Activated naive CD8-positive, alpha-beta T cell treated with anti-CD3 and anti-CD28 coated beads, Interleukin-2, amount 50 U/mL, for 16 hours (primary cell): Measurements from ENCODE around the gene ZNF778.

ENCODE experiments used
- DNase-seq: peaks from one replicate; pipeline ENCODE4 v3.0.0-alpha.2; 2020; ENCODE audit warnings: low read depth, low spot score

ZNF778 gene

GRCh38 chr16:89275837-89276720 lies 58.6 kb downstream of the ZNF778 start:
- DNase-seq = no peak

- DNase-seq = no peak
Observed at GRCh38 chr16:89277049-89277448, 59.5 kb downstream of the ZNF778 start.

DNA sequence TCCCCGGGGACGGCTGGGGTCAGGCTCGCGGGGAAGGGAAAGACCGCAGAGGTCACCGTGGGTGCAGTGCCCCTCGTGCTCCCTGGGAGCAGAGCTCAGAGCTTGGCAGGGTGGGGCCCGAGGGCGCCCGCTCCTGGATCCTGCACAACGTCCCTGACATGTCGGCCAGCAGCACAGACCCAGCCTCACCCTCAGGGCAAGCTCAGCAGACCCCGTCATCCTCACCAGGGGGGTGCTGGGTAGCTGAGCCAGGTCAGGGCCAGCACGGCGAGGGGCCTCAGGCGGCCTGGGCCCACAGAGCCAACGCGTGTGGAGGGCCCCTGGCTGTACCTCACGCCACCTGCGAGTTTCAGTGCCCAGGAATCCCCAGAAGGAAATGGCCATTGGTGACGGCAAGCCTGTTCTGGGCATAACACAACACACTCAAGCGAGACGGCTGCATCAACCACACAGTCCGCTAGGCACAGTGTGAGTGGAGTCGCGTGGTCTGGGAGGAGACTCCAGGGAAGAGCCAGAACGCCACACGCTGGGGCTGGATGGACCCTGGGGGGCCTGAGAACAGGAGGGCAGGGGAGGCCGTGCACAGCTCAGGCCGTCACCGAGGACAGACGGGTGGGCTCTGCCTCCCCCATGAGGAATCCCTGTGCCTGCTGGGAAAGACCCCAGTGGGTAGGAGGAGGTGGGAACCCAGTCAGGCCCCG lies 60.3 kb downstream of the ZNF778 start:
- DNase-seq = no peak

DNA sequence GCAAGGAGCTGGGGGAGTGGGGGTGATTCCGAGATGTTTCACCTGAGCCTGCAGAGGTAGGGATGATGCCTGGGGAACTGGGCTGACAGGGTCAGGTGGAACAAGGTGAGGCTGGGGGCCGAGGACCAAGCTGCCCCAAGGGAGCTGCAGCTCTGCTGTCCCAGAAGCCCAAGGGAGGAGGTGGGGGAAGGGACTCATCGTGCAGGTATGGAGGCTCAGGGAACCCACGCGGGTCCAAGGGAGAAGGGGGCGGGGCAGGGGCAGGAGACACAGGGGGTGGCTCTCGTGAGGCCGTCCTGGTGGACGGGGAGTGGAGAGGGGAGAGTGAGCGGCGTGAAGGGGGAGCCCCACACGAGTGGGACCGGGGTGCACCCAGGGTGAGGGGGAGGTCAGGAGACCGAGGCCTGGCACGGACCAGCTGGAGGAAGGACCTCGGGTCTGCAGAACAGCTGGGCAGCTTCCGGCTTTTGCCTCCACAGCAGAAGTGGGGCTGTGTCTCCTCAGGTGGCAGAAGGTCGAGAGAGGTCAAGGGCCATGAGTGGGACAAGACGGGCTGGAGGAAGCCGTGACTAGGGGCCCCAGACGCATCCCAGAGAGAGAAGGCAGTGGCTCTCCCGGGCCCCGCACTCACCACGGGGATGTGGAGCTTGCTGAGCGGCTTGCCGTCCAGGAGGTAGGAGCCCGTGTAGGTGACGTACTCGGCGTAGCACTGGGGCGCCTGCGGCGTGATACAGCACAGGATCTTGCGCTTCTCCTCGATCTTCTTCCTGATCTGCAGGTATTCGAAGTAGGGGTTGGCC lies 61.1 kb downstream of the ZNF778 start:
- no peak for DNase-seq

GRCh38 chr16:89279666-89280481 lies 62.4 kb downstream of the ZNF778 start:
- DNase-seq = no peak

GRCh38 chr16:89280546-89281188 lies 63.2 kb downstream of the ZNF778 start:
- DNase-seq = no peak

DNA sequence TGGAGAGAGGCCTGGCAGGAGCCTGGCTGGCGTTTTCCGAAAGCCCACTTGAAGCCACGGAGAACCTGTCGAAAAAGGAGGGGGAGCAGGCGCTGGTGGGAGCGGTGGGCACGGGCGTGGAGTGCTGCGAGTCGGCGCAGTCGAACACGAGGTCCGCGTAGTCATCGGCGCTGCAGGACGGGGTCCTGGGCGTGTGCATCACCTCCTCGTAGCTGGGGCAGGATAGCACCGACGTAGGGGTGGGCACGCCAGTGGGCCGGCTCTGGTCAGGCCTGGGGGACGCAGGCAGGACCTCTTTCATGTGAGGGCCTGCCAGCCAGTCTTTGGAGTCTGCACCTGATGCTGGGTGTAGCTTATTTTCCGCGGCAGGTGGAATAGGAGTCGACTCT lies 63.7 kb downstream of the ZNF778 start:
- no peak for DNase-seq

DNA sequence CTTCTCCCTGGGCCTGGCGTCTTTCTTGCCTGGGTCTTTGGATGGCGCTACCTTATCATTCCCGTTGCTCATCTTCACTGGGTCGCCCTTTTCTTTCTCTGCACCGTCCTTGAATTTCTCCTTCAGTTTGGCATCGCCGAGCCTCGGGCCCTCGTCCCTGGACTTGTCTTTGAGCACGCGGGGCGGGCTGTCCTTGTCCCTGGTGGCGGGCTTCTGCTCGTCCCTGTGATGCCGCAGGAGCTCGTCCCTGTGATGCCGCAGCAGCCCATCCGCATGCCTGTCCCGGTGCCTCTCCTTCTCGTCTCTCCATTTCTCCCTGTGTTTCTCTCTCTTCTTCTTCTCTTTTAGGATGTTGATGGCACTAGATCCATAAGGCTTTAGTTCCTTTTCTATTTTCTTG lies 64.3 kb downstream of the ZNF778 start:
- no peak for DNase-seq

GRCh38 chr16:89282523-89282922 lies 65.0 kb downstream of the ZNF778 start:
- no peak for DNase-seq

- no peak for DNase-seq
Observed at GRCh38 chr16:89283449-89283848, 65.9 kb downstream of the ZNF778 start.

DNA sequence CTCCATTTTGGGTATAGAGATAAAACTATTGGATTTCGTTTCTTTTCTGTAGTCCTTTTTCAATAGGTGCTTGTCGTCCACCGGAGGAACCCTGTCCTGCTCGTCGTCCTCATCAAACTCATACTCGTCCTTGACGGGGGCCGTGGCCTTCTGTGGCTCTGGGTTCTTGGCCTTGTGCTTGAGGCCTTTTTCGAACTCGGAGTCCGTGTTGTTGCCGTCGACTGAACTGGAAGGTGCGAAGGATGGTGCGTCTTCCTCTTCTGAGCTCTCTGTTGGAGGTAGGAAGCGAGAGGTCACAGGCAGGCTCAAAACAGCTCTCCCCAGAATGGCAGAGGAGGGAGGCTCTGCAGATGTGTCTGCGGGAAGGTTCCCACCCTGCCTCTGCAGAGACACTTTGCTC lies 67.9 kb downstream of the ZNF778 start:
- DNase-seq = no peak

GRCh38 chr16:89286096-89286495 lies 68.6 kb downstream of the ZNF778 start:
- DNase-seq = no peak
